HG03025 (cell line): Measurements from ENCODE around the gene PAX5.
"Not testable (repeated sequence)": the region's sequence is repeated elsewhere in the genome, so short reads cannot be mapped to it uniquely, and the experiment has no call there.

Experiments
- ATAC-seq: cut with Tn5 transposase; IDR thresholded peaks from one replicate; pipeline ENCODE4 v1.9.1; 2021; ENCODE audit warnings: mild to moderate bottlenecking, moderate library complexity; ENCODE audit not compliant: unreplicated experiment, low FRiP score

PAX5 gene

GRCh38 chr9:36889844-36890243 is 144.2 kb downstream of the PAX5 start:
- no peak for ATAC-seq

DNA sequence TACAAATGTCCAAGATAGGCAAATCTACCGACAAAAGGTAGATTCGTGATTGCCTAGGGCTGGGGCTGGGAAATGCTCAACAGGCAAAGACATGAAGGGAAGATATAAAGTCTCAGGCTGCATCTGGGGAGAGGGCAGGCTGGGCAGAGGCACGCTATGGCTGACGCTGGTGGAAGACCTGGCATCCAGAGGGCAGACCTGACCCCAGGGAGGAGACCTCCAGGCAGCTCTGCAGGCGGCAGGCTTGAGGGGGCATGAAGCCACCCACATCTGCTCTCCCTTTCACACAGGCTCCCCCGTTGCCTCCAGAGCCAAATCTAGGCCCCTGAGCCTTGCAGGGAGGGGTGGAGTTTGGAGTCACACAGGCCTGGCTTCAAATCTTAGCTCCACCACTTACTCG is 145.5 kb downstream of the PAX5 start:
- ATAC-seq = no peak

DNA sequence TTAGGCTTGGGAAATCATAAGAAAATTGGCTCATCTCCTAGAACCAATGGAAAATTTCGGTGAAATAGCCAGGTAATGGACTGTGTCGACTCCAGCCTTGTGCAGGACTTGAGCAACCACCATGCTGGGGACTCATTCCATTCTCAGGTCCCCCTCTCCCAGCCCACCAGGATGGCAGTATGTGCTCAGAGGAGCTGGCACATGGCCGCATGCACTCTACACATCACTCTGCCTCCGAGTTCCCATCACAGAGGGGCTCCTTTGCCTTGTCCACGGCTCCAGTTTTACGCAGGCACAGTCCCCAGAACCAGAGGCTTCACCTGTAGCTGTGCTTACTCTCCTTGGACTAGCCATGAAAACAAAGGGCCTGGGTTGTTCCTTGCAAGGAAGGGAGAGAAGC is 149.3 kb downstream of the PAX5 start:
- ATAC-seq = no peak

- ATAC-seq = no peak
Measured at GRCh38 chr9:36882594-36882993, 151.5 kb downstream of the PAX5 start.

- no peak for ATAC-seq
Measured at GRCh38 chr9:36881743-36882441, 152.2 kb downstream of the PAX5 start.

DNA sequence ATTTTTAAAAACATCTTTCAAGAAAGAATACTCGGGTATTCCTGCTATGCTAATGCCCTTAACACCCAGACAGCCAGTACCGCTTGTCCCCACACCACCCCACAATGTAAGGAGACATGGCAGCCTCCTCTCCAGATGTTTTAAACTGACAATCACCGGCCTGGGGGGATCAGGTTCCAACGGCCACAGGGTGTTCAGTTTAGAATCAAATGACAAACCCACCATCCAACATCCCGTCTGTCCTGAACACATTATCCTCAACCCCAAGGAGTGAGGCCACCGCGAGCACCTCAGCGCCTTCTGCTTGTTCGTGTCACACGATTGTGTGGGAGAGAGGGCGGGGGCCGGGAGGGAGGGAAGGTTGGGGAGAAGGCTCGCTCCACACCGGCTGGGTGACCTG is 152.8 kb downstream of the PAX5 start:
- ATAC-seq = no peak

- ATAC-seq = no peak
Measured at GRCh38 chr9:36880075-36880474, 154.0 kb downstream of the PAX5 start.

GRCh38 chr9:36878986-36879982 is 154.8 kb downstream of the PAX5 start:
- no peak for ATAC-seq

GRCh38 chr9:36877239-36877638 is 156.8 kb downstream of the PAX5 start:
- ATAC-seq = no peak

- no peak for ATAC-seq
Measured at GRCh38 chr9:36876056-36876455, 158.0 kb downstream of the PAX5 start.

DNA sequence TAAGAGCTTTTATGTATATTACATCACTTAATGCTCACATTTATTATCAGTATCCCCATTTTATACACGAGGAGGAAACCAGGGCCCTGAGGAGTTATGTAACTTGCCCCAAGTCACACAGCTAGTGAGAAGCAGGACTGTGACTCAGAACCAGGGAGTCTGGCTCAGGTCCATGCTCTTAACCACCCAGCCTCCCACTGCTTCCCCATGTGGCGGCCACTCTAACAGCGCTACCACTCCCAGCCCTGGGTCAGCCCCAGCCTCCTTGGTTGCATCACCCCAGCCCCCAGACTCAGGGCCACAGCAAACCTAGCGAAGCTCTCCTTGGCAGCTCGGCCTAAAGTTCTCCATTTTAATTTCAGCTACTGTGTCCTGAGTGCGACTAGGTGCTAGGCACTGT is 159.1 kb downstream of the PAX5 start:
- no peak for ATAC-seq

DNA sequence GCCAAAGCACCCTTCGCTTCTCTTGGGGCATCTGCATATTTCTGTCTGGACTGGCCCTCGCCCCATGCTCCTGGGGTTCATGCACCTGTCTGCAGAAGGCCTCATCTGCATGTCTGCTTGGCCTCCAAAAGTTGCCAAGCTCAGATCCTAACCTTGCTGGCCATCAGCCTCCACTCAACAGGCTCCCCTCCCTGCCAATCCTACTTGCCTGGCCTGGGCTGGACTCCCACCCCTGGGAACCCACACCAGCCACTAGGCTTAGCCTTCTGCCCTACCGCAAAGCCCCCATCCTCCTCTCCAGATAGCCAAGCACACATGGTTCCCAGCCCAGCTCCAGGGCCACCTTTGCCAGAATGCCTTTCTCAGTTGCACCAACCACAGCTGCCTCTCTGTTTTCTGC is 159.8 kb downstream of the PAX5 start:
- ATAC-seq = no peak

DNA sequence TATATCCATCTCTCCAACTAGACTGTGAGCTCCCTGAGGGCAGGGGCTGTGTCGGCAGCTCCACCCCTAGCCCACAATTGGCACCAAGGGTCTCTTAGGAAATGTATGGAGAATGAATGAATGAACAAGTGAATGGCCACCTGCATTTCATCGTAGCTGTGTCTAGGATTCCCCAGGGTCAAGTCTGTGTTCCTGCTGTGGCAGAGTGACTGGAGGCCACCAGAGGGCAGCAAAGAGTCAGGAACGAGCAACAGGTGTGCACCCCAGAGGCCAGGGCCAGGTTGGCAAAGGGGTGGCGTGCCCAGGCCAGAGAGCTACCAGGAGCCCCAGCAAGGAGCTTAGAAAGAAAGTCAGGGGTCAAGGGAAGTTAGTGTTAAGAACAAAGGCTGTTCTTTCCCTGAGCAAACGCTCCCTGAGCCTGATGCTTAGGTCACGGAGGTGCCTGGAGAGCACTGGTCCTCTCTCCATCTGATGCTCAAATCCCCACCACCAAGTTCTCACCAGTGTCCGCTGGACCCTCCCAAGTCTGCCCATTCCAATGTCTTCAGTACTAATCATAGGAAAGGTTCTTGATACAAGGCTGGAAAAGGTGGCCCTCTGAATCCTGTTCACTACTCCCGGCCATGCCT is 160.7 kb downstream of the PAX5 start:
- peak; percentile 48 for ATAC-seq

DNA sequence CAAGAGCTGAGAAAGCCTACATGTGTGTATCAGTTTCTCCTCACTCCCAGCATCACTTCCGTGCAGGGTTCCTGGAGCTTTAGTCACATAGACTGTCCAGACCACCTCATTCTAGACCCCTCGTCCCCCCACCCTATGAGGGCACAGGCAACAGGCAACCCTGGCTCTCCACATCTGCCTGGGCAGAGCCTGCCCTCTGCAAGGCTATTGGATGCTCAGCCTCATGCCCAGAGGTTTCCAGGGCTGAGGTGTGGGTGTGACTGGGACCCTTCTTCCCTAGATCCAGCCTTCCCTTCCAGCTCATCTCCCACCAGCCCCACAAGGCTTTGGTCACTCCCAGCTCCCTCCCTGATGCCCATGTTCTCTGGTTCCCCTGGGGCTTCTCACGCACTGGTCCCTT is 161.4 kb downstream of the PAX5 start:
- ATAC-seq = no peak

DNA sequence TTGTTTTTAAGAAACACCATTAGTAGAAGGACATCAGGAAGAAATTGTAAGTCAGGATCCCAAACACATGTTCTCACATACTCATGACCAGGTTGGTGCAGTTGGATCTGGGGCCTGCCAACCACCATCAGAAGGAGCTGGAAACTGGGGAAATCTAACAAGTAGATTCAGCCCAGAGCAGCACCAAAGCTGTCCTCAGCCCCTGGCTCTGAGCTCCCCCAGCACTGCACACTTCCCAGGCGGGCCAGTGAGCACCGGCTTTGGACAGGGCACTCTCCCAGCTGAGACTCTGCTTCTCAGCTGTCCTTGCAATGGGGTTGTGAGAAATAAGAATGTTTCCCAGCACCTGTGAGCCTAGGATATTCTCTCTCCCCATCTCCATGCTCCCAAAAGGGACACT is 162.5 kb downstream of the PAX5 start:
- no peak for ATAC-seq

GRCh38 chr9:36870960-36871359 is 163.1 kb downstream of the PAX5 start:
- no peak for ATAC-seq

GRCh38 chr9:36869605-36870004 is 164.5 kb downstream of the PAX5 start:
- ATAC-seq = not testable (repeated sequence)

DNA sequence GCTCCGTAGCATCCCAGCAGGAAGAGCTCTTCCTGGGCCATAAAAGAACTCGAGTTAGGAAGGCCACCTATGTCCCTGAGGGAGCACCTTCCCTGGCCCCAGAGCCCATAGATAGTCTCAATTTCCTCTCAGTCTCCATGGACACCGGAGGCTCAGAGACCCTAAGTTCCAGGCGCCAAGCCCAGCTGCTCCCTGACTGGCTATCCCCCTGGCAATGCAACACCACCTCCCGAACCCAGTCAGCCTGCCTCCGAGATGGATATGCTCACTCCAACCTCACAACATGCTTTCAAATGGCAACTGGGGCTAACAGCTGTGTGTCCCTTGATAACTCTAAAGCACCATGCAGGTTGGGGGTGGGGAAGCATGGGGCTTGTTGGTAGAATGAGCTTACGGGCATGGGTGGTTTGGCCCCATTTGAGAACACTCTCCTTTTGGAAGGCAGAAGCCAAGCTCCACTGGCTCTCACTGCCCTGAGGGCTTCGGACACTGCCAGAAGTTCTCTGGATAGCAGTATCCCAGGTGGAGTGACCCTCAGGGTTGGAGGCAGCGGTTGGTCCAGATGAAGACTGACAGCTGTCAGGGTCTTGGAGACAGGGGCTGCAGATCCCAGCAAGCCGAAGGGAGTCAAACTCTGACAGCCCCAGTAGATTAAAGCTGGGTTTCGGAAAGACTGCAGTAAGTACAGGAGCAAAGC is 165.3 kb downstream of the PAX5 start:
- ATAC-seq = no peak

- ATAC-seq = no peak
Measured at GRCh38 chr9:36867672-36868471, 166.2 kb downstream of the PAX5 start.

DNA sequence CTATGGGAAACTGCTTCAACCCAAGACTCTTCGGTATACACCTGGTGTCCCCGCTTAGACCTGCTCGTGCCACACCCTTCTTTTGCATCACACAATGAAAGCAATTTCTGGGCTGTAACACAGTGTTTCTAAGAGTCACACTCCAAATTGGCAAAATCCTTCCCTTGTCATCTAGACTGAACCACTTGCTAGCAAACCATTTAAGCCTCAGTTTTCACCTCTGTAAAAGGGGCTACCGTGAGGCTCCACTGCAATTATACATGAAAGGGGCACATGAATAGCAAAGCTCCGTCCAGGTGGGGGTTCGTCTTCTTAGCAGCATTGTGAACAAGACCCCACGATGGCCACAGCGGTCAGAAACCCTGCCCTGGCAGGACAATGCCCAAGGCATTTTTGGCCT is 166.8 kb downstream of the PAX5 start:
- ATAC-seq = no peak
